MM.1S (cell line): ENCODE measurements around the gene SYMPK.

Experiments
- DNase-seq: peaks from one replicate; pipeline ENCODE4 v3.0.0-alpha.2; 2015
- H2AFZ ChIP-seq: fragments of 300-600 bp; sonication (generic); 2 replicates; pipeline ENCODE4 v1.6.0; 2016; ENCODE audit warnings: antibody characterized with exemption, low read length
- H3F3A ChIP-seq: fragments of 300-600 bp; sonication (generic); 2 replicates; pipeline ENCODE4 v1.6.1; 2016; ENCODE audit warnings: mild to moderate bottlenecking, antibody characterized with exemption, low read length, moderate library complexity, mixed read lengths; ENCODE audit not compliant: insufficient read depth
- H3K27ac ChIP-seq: fragments of 300-600 bp; sonication (generic); 2 replicates; pipeline ENCODE4 v1.5.1; 2016; ENCODE audit warnings: mild to moderate bottlenecking, low read length
- H3K27me3 ChIP-seq: fragments of 300-600 bp; sonication (generic); replicated peaks from 2 replicates; pipeline ENCODE4 v1.6.0; 2016; ENCODE audit warnings: low read length; ENCODE audit not compliant: insufficient read depth
- H3K36me3 ChIP-seq: fragments of 300-600 bp; sonication (generic); replicated peaks from 2 replicates; pipeline ENCODE4 v1.6.1; 2016; ENCODE audit warnings: mild to moderate bottlenecking, low read length, mixed read lengths; ENCODE audit not compliant: insufficient read depth
- H3K4me1 ChIP-seq: fragments of 300-600 bp; sonication (generic); 2 replicates; pipeline ENCODE4 v1.6.1; 2016; ENCODE audit warnings: low read length, mixed read lengths
- H3K4me2 ChIP-seq: fragments of 300-600 bp; sonication (generic); 2 replicates; pipeline ENCODE4 v1.6.0; 2016; ENCODE audit warnings: low read depth, low read length
- H3K4me3 ChIP-seq: fragments of 300-600 bp; sonication (generic); 2 replicates; pipeline ENCODE4 v1.5.1; 2016; ENCODE audit warnings: low read length, mixed read lengths
- H3K79me2 ChIP-seq: fragments of 300-600 bp; sonication (generic); 2 replicates; pipeline ENCODE4 v1.6.1; 2016; ENCODE audit warnings: mixed run types, low read length, mixed read lengths
- H3K9ac ChIP-seq: fragments of 300-600 bp; sonication (generic); 2 replicates; pipeline ENCODE4 v1.6.1; 2016; ENCODE audit warnings: low read length, mixed read lengths
- H3K9me2 ChIP-seq: fragments of 300-600 bp; sonication (generic); replicated peaks from 2 replicates; pipeline ENCODE4 v1.6.1; 2016; ENCODE audit warnings: mild to moderate bottlenecking, low read length, mixed read lengths; ENCODE audit not compliant: insufficient read depth
- H3K9me3 ChIP-seq: fragments of 300-600 bp; sonication (generic); replicated peaks from 2 replicates; pipeline ENCODE4 v1.6.1; 2016; ENCODE audit warnings: mild to moderate bottlenecking, low read length, mixed read lengths; ENCODE audit not compliant: insufficient read depth
- H4K20me1 ChIP-seq: fragments of 300-600 bp; sonication (generic); 2 replicates; pipeline ENCODE4 v1.6.1; 2016; ENCODE audit warnings: mild to moderate bottlenecking, low read length, moderate library complexity, mixed read lengths; ENCODE audit not compliant: insufficient read depth
- EZH2 ChIP-seq: fragments of 300-600 bp; sonication (generic); optimal IDR thresholded peaks from 2 replicates; pipeline ENCODE3; 2017; ENCODE audit warnings: low read depth, mild to moderate bottlenecking, antibody characterized with exemption, low read length, mixed read lengths
- EZH2phosphoT487 ChIP-seq: fragments of 300-600 bp; sonication (generic); IDR thresholded peaks from 2 replicates; pipeline ENCODE4 v1.6.1; 2018; ENCODE audit warnings: antibody characterized with exemption, low read length
- TF ChIP-seq, protein P1 (sequence below): fragments of 300-600 bp; sonication (generic); IDR thresholded peaks from 2 replicates; pipeline ENCODE4 v1.5.1; 2016; ENCODE audit warnings: antibody characterized with exemption, low read length, mixed read lengths

The SYMPK gene

DNA sequence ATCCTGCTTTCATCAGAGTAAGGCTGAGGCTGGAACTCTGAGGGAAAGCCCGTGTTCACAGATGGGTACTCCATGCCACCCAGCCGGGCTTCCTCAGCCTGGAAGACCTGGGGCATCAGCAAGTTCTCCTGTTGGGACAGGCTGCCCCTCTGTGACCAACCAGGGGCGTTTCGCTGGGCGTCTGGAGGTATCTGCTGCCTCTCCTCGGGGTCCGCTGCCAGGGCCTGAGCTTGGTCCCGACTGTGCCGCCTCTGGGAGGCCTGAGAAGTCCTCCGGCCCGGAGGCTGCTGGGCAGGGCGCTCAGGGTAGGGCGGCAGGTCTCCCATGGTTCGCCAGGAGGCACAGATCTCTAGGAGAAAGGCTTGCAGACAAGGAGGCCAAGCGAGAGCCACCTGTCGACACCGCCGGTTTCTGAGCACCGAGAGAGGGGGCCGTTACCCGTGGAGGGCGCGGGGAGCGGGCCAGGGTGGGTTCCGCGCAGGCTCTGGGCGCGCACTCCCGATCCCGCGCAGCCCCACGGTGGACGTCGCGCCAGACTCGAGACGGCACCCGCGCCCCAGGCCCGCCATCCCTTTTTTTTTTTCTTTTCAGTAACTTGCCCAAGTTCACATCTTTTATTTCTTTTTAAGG is 48.0 kb downstream of the SYMPK start, which contains the start of gene RSPH6A:
TSS of gene RSPH6A (minus strand) at position 458 of the 630 bp plus-strand sequence. CDS start at position 326, 132 bp downstream.
- no peaks in the 10 kb centered on the region for H3K27me3 ChIP-seq
- H3K9me2 ChIP-seq, result no peaks in the 10 kb centered on the region
- no peaks in the 10 kb centered on the region for H4K20me1 ChIP-seq
- no peak within 1 kb of the TSS for H3K4me3 ChIP-seq
- H3F3A ChIP-seq, result peaks cover 9% of the 10 kb centered on the region; the same call in 1 of the 2 replicates
- H2AFZ ChIP-seq, result no peak within 1 kb of the TSS
- no peak for DNase-seq
- TF ChIP-seq EZH2phosphoT487 (no peak), EZH2 (no peak)
- TF ChIP-seq, protein P1, sequence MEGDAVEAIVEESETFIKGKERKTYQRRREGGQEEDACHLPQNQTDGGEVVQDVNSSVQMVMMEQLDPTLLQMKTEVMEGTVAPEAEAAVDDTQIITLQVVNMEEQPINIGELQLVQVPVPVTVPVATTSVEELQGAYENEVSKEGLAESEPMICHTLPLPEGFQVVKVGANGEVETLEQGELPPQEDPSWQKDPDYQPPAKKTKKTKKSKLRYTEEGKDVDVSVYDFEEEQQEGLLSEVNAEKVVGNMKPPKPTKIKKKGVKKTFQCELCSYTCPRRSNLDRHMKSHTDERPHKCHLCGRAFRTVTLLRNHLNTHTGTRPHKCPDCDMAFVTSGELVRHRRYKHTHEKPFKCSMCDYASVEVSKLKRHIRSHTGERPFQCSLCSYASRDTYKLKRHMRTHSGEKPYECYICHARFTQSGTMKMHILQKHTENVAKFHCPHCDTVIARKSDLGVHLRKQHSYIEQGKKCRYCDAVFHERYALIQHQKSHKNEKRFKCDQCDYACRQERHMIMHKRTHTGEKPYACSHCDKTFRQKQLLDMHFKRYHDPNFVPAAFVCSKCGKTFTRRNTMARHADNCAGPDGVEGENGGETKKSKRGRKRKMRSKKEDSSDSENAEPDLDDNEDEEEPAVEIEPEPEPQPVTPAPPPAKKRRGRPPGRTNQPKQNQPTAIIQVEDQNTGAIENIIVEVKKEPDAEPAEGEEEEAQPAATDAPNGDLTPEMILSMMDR, result no peak
- peaks cover 10% of the 10 kb centered on the region for H3K4me1 ChIP-seq
- H3K27ac ChIP-seq, result no peak within 1 kb of the TSS
- H3K4me2 ChIP-seq, result no peak within 1 kb of the TSS
- H3K9me3 ChIP-seq, result no peaks in the 10 kb centered on the region
- no peaks in the 10 kb centered on the region for H3K79me2 ChIP-seq
- no peaks in the 10 kb centered on the region for H3K36me3 ChIP-seq
- H3K9ac ChIP-seq, result no peak within 1 kb of the TSS

DNA sequence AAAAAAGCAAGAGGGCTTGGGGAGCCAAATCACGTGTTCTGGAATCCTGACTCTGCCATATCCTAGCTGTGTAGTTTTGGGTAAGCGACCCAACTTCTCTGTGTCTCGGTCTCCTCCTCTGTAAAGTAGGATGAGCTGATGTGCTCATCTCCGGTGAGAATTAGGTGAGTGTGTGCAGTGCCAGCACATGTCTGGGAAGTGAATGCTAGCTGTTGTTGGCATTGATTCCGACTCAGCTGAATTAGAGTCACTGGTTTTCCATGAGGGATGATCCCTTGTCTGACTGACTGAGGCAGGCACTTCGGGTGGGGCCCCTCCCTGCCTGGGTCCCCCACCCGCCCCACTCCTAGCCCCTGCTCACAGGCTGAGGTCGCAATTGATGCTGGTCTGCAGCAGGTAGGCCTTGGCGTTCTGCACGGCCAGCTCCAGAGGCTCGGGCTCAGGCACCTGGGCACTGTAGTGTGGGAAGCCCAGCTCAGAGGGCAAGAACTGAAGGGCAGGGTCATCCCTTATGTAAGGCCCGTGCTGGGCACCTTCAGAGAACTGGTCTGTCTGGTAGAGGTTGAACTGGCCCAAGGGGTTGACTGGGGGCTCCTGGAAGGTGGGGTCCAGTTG is 48.7 kb downstream of the SYMPK start:
- DNase-seq, result no peak
- Histone ChIP-seq H3K4me1 (peaks cover 17% of the 10 kb centered on the region), H3K4me2 (no peak overlapping the region), H2AFZ (no peak overlapping the region), H4K20me1 (no peaks in the 10 kb centered on the region), H3K79me2 (no peaks in the 10 kb centered on the region), H3K4me3 (no peak overlapping the region), H3K9ac (no peak overlapping the region), H3K27ac (no peak overlapping the region), H3F3A (peaks cover 15% of the 10 kb centered on the region), H3K27me3 (no peaks in the 10 kb centered on the region), H3K9me2 (no peaks in the 10 kb centered on the region), H3K9me3 (no peaks in the 10 kb centered on the region), H3K36me3 (no peaks in the 10 kb centered on the region)
- no peak for TF ChIP-seq EZH2
- no peak for TF ChIP-seq EZH2phosphoT487
- TF ChIP-seq, protein P1, result no peak

DNA sequence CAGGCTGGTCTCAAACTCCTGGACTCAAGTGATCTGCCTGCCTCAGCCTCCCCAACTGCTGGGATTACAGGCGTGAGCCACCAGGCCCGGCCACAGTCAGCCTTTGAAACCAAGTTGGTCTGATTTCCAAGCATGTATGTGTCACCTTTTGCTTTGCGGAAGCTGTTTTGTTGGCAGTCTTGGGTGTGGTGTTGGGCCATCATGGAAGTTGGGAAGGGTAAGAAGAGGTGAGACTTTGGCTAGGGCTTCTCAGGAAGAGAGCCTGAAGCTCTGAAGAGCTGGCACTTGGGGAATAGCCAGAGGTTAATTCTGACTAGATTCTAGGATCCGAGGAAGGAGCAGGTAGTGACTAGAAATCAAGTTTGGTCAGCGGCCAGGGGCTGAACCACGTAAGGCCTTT is 50.6 kb downstream of the SYMPK start:
- DNase-seq, result no peak
- Histone ChIP-seq H3K4me3 (no peak overlapping the region), H3K4me1 (peaks cover 12% of the 10 kb centered on the region), H3K79me2 (no peaks in the 10 kb centered on the region), H3K9ac (no peak overlapping the region), H4K20me1 (no peaks in the 10 kb centered on the region), H3K36me3 (no peaks in the 10 kb centered on the region), H3K27ac (no peak overlapping the region), H3F3A (peaks cover 7% of the 10 kb centered on the region), H3K27me3 (no peaks in the 10 kb centered on the region), H3K9me3 (no peaks in the 10 kb centered on the region), H2AFZ (no peak overlapping the region), H3K9me2 (no peaks in the 10 kb centered on the region), H3K4me2 (no peak overlapping the region)
- TF ChIP-seq, protein P1, result no peak
- no peak for TF ChIP-seq EZH2
- TF ChIP-seq EZH2phosphoT487, result no peak
